ENCODE results near the gene CCDC167.

DNA sequence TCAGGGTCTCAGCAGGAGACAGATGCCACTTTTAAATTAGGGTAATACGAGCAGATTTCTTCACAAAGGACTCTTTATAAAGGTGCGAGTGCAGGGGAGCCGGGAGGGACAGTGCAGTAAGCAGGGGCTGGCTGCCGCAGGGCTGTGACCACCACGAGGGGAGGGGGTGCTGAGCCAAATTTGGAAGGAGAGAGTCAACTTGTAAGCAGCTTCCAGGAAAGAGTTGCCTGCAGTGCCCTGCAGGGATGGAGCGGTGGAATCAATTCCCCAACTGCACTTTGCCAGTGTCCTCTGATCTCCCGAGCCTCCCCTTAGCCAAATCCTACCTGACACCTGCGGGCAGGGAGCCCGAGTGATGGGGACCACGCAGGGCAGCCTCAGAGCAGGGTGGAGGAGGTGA is 13.9 kb upstream of the CCDC167 start:
- TF ChIP-seq, protein P1, sequence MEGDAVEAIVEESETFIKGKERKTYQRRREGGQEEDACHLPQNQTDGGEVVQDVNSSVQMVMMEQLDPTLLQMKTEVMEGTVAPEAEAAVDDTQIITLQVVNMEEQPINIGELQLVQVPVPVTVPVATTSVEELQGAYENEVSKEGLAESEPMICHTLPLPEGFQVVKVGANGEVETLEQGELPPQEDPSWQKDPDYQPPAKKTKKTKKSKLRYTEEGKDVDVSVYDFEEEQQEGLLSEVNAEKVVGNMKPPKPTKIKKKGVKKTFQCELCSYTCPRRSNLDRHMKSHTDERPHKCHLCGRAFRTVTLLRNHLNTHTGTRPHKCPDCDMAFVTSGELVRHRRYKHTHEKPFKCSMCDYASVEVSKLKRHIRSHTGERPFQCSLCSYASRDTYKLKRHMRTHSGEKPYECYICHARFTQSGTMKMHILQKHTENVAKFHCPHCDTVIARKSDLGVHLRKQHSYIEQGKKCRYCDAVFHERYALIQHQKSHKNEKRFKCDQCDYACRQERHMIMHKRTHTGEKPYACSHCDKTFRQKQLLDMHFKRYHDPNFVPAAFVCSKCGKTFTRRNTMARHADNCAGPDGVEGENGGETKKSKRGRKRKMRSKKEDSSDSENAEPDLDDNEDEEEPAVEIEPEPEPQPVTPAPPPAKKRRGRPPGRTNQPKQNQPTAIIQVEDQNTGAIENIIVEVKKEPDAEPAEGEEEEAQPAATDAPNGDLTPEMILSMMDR (IDR thresholded peaks at IDR 0.05; ENCODE audit: low read depth, low read length): no peak
- TF ChIP-seq POLR2A (IDR thresholded peaks at IDR 0.05; ENCODE audit: extremely low read depth, insufficient read length) (no peak), MYC (IDR thresholded peaks at IDR 0.05; ENCODE audit: low read depth, low read length) (no peak)

Measured in NB4 (cell line).